Panc1 (cell line): Measurements from ENCODE around the gene SFXN2. TPM values are rescaled to one million over a fixed set of nuclear protein-coding genes. Genes with fewer than 3 reads are reported as not detected.

Experiments used
- ATAC-seq: fragments of 200-7000 bp; cut with Tn5 transposase; 2 replicates; pipeline ENCODE4 v1.9.1; 2020; ENCODE audit warnings: mild to moderate bottlenecking, moderate library complexity
- BruUV-seq: library from RNA; stranded (reverse); fragments of 400-500 nt; replicated peaks from 2 replicates; lab custom pipeline; 2021; lab: Mats Ljungman, UMichigan
- CTCF ChIA-PET: fragments of 300-600 bp; sonication (Branson Sonifier 250); formaldehyde crosslinking; loops from one replicate; lab custom pipeline; 2022; ENCODE audit warnings: antibody characterized with exemption; lab: Charles Lee
- POLR2A ChIA-PET: fragments of 300-600 bp; sonication (Branson Sonifier 250); formaldehyde crosslinking; loops from one replicate; lab custom pipeline; 2022; ENCODE audit warnings: antibody characterized with exemption; lab: Charles Lee
- DNase-seq: peaks from one replicate; pipeline ENCODE4 v3.0.0-alpha.2; 2010; ENCODE audit warnings: low read depth, low spot score
- H3K27ac ChIP-seq: 2 replicates; pipeline ENCODE4 v1.5.1; 2011; ENCODE audit warnings: mild to moderate bottlenecking, low read length, inconsistent platforms
- H3K27me3 ChIP-seq: fragments of 200-500 bp; sonication (Bioruptor generic); 2 replicates; pipeline ENCODE4 v1.6.0; 2014; ENCODE audit warnings: low read length, inconsistent platforms; ENCODE audit not compliant: control insufficient read depth, insufficient read depth
- H3K36me3 ChIP-seq: fragments of 200-500 bp; sonication (Bioruptor generic); 2 replicates; pipeline ENCODE4 v1.5.1; 2014; ENCODE audit warnings: inconsistent platforms, mild to moderate bottlenecking, low read length, moderate library complexity; ENCODE audit not compliant: control insufficient read depth, insufficient read depth
- H3K4me1 ChIP-seq: 2 replicates; pipeline ENCODE4 v1.5.1; 2011; ENCODE audit warnings: inconsistent platforms, mild to moderate bottlenecking, low read length, moderate library complexity; ENCODE audit not compliant: control insufficient read depth, insufficient read depth
- H3K4me3 ChIP-seq, 2 experiments: 2 replicates each; pipeline ENCODE4 v1.5.1; 2011 to 2012; ENCODE audit warnings: low read depth in 2 of 2, low read length in 2 of 2, mild to moderate bottlenecking in 2 of 2, inconsistent platforms in 1 of 2, moderate library complexity in 1 of 2
- H3K9me3 ChIP-seq: fragments of 200-500 bp; sonication (Bioruptor generic); 2 replicates; pipeline ENCODE4 v1.5.1; 2014; ENCODE audit warnings: low read depth, mild to moderate bottlenecking, inconsistent platforms, low read length, moderate library complexity; ENCODE audit not compliant: control insufficient read depth, insufficient read depth
- POLR2AphosphoS5 ChIP-seq: IDR thresholded peaks from 2 replicates; pipeline ENCODE4 v1.6.1; 2012; ENCODE audit warnings: mild to moderate bottlenecking, low read depth, low read length, moderate library complexity
- SIN3A ChIP-seq: IDR thresholded peaks from 2 replicates; pipeline ENCODE4 v1.6.1; 2012; ENCODE audit warnings: low read depth, mild to moderate bottlenecking, low read length, moderate library complexity, borderline replicate concordance; ENCODE audit not compliant: insufficient read depth
- TCF7L2 ChIP-seq: IDR thresholded peaks from 2 replicates; pipeline ENCODE4 v1.6.1; 2011; ENCODE audit warnings: mild to moderate bottlenecking, low read depth, low read length, inconsistent platforms
- in situ Hi-C: cut with HindIII; loops from 2 replicates; pipeline ENCODE4 v1.10.0; 2016; ENCODE audit warnings: low sequenced_read_pairs, low pct_unique_long_range_greater_than_20kb
- intact Hi-C: fragments of 100-400 bp; cut with micrococcal nuclease; formaldehyde crosslinking; loops from one replicate; pipeline ENCODE4 v1.10.0; 2022; ENCODE audit not compliant: unreplicated experiment
- total RNA-seq: library from RNA; stranded (reverse); gene quantifications from one replicate; pipeline ENCODE4 v1.2.1, GENCODE V29; 2021; ENCODE audit not compliant: unreplicated experiment
- TF ChIP-seq, protein P1 (sequence below): fragments of 450-650 bp; IDR thresholded peaks from 2 replicates; pipeline ENCODE4 v1.5.1; 2017; ENCODE audit warnings: mild to moderate bottlenecking
- TF ChIP-seq, protein P2 (sequence below), 2 experiments: IDR thresholded peaks; 2 replicates each; pipeline ENCODE4 v1.6.1; 2011 to 2012; ENCODE audit warnings: low read depth in 2 of 2, control low read depth in 1 of 2, low read length in 1 of 2, mild to moderate bottlenecking in 1 of 2, moderate library complexity in 1 of 2; ENCODE audit not compliant: insufficient read depth in 1 of 2

SFXN2 gene
- total RNA-seq, 1 experiment from 2014 or later = 11.6 TPM

DNA sequence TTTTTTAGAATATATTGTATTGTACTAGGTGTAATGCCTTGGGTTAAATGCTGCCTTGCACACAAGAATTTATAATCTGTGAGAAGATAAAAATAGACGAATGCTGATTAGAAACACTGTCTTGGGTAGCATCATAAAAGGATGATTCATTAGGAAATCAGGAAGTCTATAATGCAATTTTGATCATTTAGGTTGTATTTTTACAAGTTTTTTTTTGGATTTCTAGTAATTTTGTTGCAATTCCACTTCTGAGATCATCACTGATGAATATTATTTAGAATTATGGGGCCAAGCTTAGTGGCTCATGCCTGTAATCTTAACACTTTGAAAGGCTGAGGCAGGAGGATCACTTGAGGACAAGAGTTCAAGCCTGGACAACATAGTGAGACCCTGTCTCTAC, 58.9 kb downstream of the SFXN2 start:
- Histone ChIP-seq H3K9me3 (no peaks in the 10 kb centered on the region), H3K27ac (peak overlapping the region; percentile 94), H3K4me3 (no peak overlapping the region), H3K36me3 (no peaks in the 10 kb centered on the region), H3K4me1 (peaks cover 85% of the 10 kb centered on the region), H3K27me3 (no peaks in the 10 kb centered on the region)
- CTCF ChIA-PET = interaction anchor here (0.7 kb wide), 2 partner anchors 641 to 892 kb away, joined by 3 to 4 read pairs; no protein-coding TSS in a partner anchor
- no peak for ATAC-seq
- POLR2A ChIA-PET = no interaction called here
- no TSS peak for BruUV-seq
- in situ Hi-C loops (no loop called here), intact Hi-C loops (no loop called here)
- TF ChIP-seq TCF7L2 (no peak), POLR2AphosphoS5 (no peak), SIN3A (no peak)
- TF ChIP-seq, protein P1, sequence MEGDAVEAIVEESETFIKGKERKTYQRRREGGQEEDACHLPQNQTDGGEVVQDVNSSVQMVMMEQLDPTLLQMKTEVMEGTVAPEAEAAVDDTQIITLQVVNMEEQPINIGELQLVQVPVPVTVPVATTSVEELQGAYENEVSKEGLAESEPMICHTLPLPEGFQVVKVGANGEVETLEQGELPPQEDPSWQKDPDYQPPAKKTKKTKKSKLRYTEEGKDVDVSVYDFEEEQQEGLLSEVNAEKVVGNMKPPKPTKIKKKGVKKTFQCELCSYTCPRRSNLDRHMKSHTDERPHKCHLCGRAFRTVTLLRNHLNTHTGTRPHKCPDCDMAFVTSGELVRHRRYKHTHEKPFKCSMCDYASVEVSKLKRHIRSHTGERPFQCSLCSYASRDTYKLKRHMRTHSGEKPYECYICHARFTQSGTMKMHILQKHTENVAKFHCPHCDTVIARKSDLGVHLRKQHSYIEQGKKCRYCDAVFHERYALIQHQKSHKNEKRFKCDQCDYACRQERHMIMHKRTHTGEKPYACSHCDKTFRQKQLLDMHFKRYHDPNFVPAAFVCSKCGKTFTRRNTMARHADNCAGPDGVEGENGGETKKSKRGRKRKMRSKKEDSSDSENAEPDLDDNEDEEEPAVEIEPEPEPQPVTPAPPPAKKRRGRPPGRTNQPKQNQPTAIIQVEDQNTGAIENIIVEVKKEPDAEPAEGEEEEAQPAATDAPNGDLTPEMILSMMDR = no peak
- TF ChIP-seq, protein P2, sequence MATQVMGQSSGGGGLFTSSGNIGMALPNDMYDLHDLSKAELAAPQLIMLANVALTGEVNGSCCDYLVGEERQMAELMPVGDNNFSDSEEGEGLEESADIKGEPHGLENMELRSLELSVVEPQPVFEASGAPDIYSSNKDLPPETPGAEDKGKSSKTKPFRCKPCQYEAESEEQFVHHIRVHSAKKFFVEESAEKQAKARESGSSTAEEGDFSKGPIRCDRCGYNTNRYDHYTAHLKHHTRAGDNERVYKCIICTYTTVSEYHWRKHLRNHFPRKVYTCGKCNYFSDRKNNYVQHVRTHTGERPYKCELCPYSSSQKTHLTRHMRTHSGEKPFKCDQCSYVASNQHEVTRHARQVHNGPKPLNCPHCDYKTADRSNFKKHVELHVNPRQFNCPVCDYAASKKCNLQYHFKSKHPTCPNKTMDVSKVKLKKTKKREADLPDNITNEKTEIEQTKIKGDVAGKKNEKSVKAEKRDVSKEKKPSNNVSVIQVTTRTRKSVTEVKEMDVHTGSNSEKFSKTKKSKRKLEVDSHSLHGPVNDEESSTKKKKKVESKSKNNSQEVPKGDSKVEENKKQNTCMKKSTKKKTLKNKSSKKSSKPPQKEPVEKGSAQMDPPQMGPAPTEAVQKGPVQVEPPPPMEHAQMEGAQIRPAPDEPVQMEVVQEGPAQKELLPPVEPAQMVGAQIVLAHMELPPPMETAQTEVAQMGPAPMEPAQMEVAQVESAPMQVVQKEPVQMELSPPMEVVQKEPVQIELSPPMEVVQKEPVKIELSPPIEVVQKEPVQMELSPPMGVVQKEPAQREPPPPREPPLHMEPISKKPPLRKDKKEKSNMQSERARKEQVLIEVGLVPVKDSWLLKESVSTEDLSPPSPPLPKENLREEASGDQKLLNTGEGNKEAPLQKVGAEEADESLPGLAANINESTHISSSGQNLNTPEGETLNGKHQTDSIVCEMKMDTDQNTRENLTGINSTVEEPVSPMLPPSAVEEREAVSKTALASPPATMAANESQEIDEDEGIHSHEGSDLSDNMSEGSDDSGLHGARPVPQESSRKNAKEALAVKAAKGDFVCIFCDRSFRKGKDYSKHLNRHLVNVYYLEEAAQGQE (IDR thresholded peaks at IDR 0.05; ENCODE audit: insufficient read depth in 1 of 2, low read depth in 2 of 2, low read length in 1 of 2) = no peak
- no peak for DNase-seq

DNA sequence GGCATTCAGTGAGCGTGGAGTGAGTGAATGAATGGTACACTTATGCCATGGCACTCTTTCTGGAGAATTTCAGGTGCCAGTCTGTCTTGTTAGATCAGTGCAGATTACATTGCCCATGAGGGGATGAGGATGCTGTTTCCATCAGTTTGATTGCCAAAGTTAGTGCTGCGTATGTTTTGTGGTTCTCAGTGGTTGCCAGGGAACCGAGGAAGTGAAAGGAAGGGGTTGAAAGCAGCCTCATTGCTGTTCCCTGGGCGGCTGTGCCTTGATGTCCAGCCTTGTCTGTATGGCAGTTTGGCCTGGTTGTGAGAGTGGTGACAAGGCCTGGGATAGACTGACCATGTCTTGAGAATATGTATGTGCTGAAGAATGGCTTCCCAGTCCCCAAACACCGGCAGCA, 59.5 kb downstream of the SFXN2 start:
- H3K36me3 ChIP-seq = no peaks in the 10 kb centered on the region
- no peaks in the 10 kb centered on the region for H3K27me3 ChIP-seq
- ChIA-PET CTCF (interaction anchor here (0.7 kb wide), 1 partner anchor 891 kb away, joined by 4 read pairs; no protein-coding TSS in a partner anchor), POLR2A (interaction anchor here (0.9 kb wide), 1 partner anchor 9 kb away, joined by 5 read pairs; no protein-coding TSS in a partner anchor)
- no peak for ATAC-seq
- DNase-seq = no peak
- H3K9me3 ChIP-seq = no peaks in the 10 kb centered on the region
- H3K4me3 ChIP-seq = no peak overlapping the region
- H3K4me1 ChIP-seq = peaks cover 89% of the 10 kb centered on the region
- intact Hi-C loops = no loop called here
- H3K27ac ChIP-seq = peak overlapping the region; percentile 94
- in situ Hi-C loops = no loop called here
- BruUV-seq = no TSS peak
- TF ChIP-seq, protein P2 (IDR thresholded peaks at IDR 0.05; ENCODE audit: insufficient read depth in 1 of 2, low read depth in 2 of 2, low read length in 1 of 2) = no peak
- no peak for TF ChIP-seq SIN3A
- TF ChIP-seq TCF7L2 = no peak
- TF ChIP-seq, protein P1 = no peak
- TF ChIP-seq POLR2AphosphoS5 = no peak
